ENCODE data around the gene ZNF385C. TPM values are rescaled to one million over a fixed set of nuclear protein-coding genes. Genes with fewer than 3 reads are reported as not detected.

The ZNF385C gene
- total and polyA plus RNA-seq, 2 of the 13 experiments (the other 11 are each of a cell fraction or from before 2014, with no cell fraction given) = 2.3 to 6.1 TPM

GRCh38 chr17:42019509-42020404 is 78.5 kb downstream of the ZNF385C start, which contains the start of gene NKIRAS2 (continued):
- TF ChIP-seq MAZ (IDR thresholded peaks at IDR 0.05; ENCODE audit: borderline replicate concordance, low read depth, low read length) (peak; percentile 91), MAZ (CRISPR knock-in tag; IDR thresholded peaks at IDR 0.05; ENCODE audit: low read depth) (peak; percentile 99), ZBTB7B (CRISPR knock-in tag; IDR thresholded peaks at IDR 0.05) (peak; percentile 72; the same call in 1 of the 2 replicates), SIN3A (IDR thresholded peaks at IDR 0.05; ENCODE audit: borderline replicate concordance, low read depth, low read length) (peak; percentile 87; the same call in 1 of the 2 replicates), MEF2D (CRISPR knock-in tag; IDR thresholded peaks at IDR 0.05) (peak; percentile 92; the same call in 1 of the 2 replicates), KLF16 (CRISPR knock-in tag; IDR thresholded peaks at IDR 0.05) (peak in 1 of 2 experiments; percentile 95; a peak in 2 of 4 replicates), KAT7 (CRISPR knock-in tag; IDR thresholded peaks at IDR 0.05; ENCODE audit: borderline replicate concordance) (peak; percentile 70), ZNF839 (CRISPR knock-in tag; IDR thresholded peaks at IDR 0.05; ENCODE audit: borderline replicate concordance) (peak; percentile 97; the same call in 1 of the 2 replicates), YEATS4 (CRISPR knock-in tag; IDR thresholded peaks at IDR 0.05; ENCODE audit: borderline replicate concordance) (peak; percentile 90), CCDC6 (CRISPR knock-in tag; IDR thresholded peaks at IDR 0.05) (peak; percentile 77; the same call in 1 of the 2 replicates), ZNF614 (CRISPR knock-in tag; IDR thresholded peaks at IDR 0.05; ENCODE audit: borderline replicate concordance) (peak; percentile 80; the same call in 1 of the 2 replicates), ADNP (CRISPR knock-in tag; IDR thresholded peaks at IDR 0.05) (no peak; the same call in 1 of the 2 replicates), HDAC2 (CRISPR knock-in tag; IDR thresholded peaks at IDR 0.05) (peak; percentile 72; the same call in 1 of the 2 replicates), NONO (IDR thresholded peaks at IDR 0.05) (no peak), NONO (CRISPR knock-in tag; conservative IDR thresholded peaks at IDR 0.05) (peak; percentile 95), ZNF605 (CRISPR knock-in tag; IDR thresholded peaks at IDR 0.05) (peak; percentile 89), CTCF (CRISPR knock-in tag; IDR thresholded peaks at IDR 0.05) (peak; percentile 99), MLX (CRISPR knock-in tag; IDR thresholded peaks at IDR 0.05) (no peak), ZNF496 (CRISPR knock-in tag; IDR thresholded peaks at IDR 0.05; ENCODE audit: insufficient replicate concordance) (no peak), THAP11 (CRISPR knock-in tag; IDR thresholded peaks at IDR 0.05) (peak; percentile 96), NKX3-1 (CRISPR knock-in tag; IDR thresholded peaks at IDR 0.05) (no peak; the same call in 1 of the 2 replicates), SMAD9 (CRISPR knock-in tag; IDR thresholded peaks at IDR 0.05) (no peak), KLF9 (CRISPR knock-in tag; IDR thresholded peaks at IDR 0.05; ENCODE audit: low read depth) (no peak; the same call in 1 of the 2 replicates), ZMYM2 (CRISPR knock-in tag; IDR thresholded peaks at IDR 0.05) (peak; percentile 78), RELA (CRISPR knock-in tag; IDR thresholded peaks at IDR 0.05) (peak; percentile 58; the same call in 1 of the 2 replicates), NR2C2 (CRISPR knock-in tag; IDR thresholded peaks at IDR 0.05; ENCODE audit: borderline replicate concordance) (peak; percentile 85), GLMP (CRISPR knock-in tag; IDR thresholded peaks at IDR 0.05; ENCODE audit: borderline replicate concordance) (no peak), ZNF749 (CRISPR knock-in tag; IDR thresholded peaks at IDR 0.05; ENCODE audit: borderline replicate concordance) (no peak)
